Measurements from ENCODE around the gene TRIO. TPM values are rescaled to one million over a fixed set of nuclear protein-coding genes. Genes with fewer than 3 reads are reported as not detected.
A peak's percentile ranks its signal among the peaks of the same experiment; 100 is the strongest.

The TRIO gene
- total RNA-seq, 2 experiments from 2014 or later: 3.5 to 6.6 TPM

- Mint-ChIP-seq H3K27ac (peak overlapping the region; percentile 87), H3K4me3 (peak overlapping the region; percentile 49), H3K9me3 (ENCODE audit: insufficient read depth) (no peaks in the 10 kb centered on the region), H3K36me3 (ENCODE audit: low read depth) (no peaks in the 10 kb centered on the region), H3K4me1 (ENCODE audit: low read depth) (peaks cover 66% of the 10 kb centered on the region), H3K27me3 (ENCODE audit: low read depth) (peaks cover 1% of the 10 kb centered on the region)
- no peak for DNase-seq
- ATAC-seq: no peak
- ChIA-PET CTCF (interaction anchor here (1.2 to 13.4 kb wide), 12 partner anchors 15 to 636 kb away, joined by 4 to 304 read pairs (median 14); no protein-coding TSS in a partner anchor), POLR2A (interaction anchor here (0.6 to 3.1 kb wide), 11 partner anchors 16 to 289 kb away, joined by 3 to 15 read pairs (median 4); partner anchors contain the start of gene OTULINL)
These were observed 223.6 kb downstream of the TRIO start for GRCh38 chr5:14366763-14367162.

- no peak for DNase-seq
- Mint-ChIP-seq H3K4me3 (no peak overlapping the region), H3K36me3 (ENCODE audit: low read depth) (no peaks in the 10 kb centered on the region), H3K4me1 (ENCODE audit: low read depth) (peaks cover 66% of the 10 kb centered on the region), H3K27ac (peak overlapping the region; percentile 87), H3K27me3 (ENCODE audit: low read depth) (peaks cover 1% of the 10 kb centered on the region), H3K9me3 (ENCODE audit: insufficient read depth) (no peaks in the 10 kb centered on the region)
- CTCF ChIA-PET: interaction anchor here (1.1 to 13.4 kb wide), 7 partner anchors 16 to 288 kb away, joined by 4 to 304 read pairs (median 29); no protein-coding TSS in a partner anchor
- no peak for ATAC-seq
- POLR2A ChIA-PET: interaction anchor here (0.5 to 3.1 kb wide), 5 partner anchors 33 to 281 kb away, joined by 3 to 15 read pairs (median 7); no protein-coding TSS in a partner anchor
These were observed 224.2 kb downstream of the TRIO start for GRCh38 chr5:14367364-14367763.

DNA sequence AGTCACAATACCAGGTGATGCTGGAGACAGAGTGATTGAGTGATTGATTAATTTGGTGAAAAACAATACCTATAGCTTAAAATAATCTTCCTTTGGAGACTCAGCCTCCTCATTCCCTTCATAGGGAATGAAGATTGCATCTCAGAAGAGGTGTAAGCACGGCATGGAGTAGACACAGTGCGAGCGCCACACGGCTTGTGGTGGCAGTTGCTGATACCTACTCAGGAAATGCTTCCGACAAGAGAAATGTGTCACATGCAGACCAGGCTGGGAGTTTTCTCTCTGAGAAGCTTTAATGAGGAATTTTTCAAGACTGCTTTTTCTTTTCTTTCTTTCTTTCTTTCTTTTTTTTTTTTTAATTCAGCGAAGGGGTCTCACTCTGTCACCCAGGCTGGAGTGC is 226.6 kb downstream of the TRIO start:
- no peak for ATAC-seq
- CTCF ChIA-PET: interaction anchor here (1.0 to 13.4 kb wide), 5 partner anchors 17 to 313 kb away, joined by 3 to 304 read pairs (median 6); no protein-coding TSS in a partner anchor
- no peaks in the 10 kb centered on the region for H3K9me3 Mint-ChIP-seq (ENCODE audit: insufficient read depth)
- peaks cover 60% of the 10 kb centered on the region for H3K4me1 Mint-ChIP-seq (ENCODE audit: low read depth)
- no peaks in the 10 kb centered on the region for H3K36me3 Mint-ChIP-seq (ENCODE audit: low read depth)
- H3K27me3 Mint-ChIP-seq (ENCODE audit: low read depth): no peaks in the 10 kb centered on the region
- DNase-seq: no peak
- POLR2A ChIA-PET: interaction anchor here (0.7 kb wide), 1 partner anchor 87 kb away, joined by 3 read pairs; no protein-coding TSS in a partner anchor
- no peak overlapping the region for H3K4me3 Mint-ChIP-seq
- no peak overlapping the region for H3K27ac Mint-ChIP-seq

- Mint-ChIP-seq H3K27me3 (ENCODE audit: low read depth) (no peaks in the 10 kb centered on the region), H3K27ac (no peak overlapping the region), H3K36me3 (ENCODE audit: low read depth) (no peaks in the 10 kb centered on the region), H3K4me1 (ENCODE audit: low read depth) (peaks cover 56% of the 10 kb centered on the region), H3K4me3 (no peak overlapping the region), H3K9me3 (ENCODE audit: insufficient read depth) (no peaks in the 10 kb centered on the region)
- DNase-seq (no peak), ATAC-seq (no peak)
- ChIA-PET CTCF (interaction anchor here (0.7 to 13.4 kb wide), 5 partner anchors 16 to 278 kb away, joined by 3 to 304 read pairs (median 6); no protein-coding TSS in a partner anchor), POLR2A (no interaction called here)
These were observed 227.2 kb downstream of the TRIO start for GRCh38 chr5:14370386-14370785.

DNA sequence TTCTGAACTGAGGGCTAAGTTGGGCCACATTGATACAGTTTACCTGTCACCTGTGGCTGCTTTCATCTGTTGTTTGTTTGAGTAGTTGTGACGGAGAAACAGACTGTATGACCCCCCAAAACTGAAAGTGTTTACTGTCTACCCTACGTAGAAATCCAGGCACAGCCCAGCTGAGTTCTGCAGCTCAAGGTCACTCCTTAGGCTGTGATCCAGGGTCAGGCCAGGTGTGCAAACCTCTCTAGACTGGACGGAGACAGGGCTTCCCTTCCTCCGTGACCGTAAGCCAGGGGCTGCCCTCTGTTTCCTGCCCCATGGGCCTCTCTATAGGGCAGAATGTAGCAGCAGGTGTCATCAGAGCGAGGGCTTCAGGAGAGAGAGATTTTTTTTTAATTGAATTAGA is 230.5 kb downstream of the TRIO start:
- ATAC-seq (no peak), DNase-seq (no peak)
- H3K4me1 Mint-ChIP-seq (ENCODE audit: low read depth): peaks cover 25% of the 10 kb centered on the region
- H3K4me3 Mint-ChIP-seq: no peak overlapping the region
- no peaks in the 10 kb centered on the region for H3K9me3 Mint-ChIP-seq (ENCODE audit: insufficient read depth)
- CTCF ChIA-PET: interaction anchor here (3.9 kb wide), 1 partner anchor 275 kb away, joined by 20 read pairs; no protein-coding TSS in a partner anchor
- H3K27ac Mint-ChIP-seq: no peak overlapping the region
- no peaks in the 10 kb centered on the region for H3K36me3 Mint-ChIP-seq (ENCODE audit: low read depth)
- peaks cover 3% of the 10 kb centered on the region for H3K27me3 Mint-ChIP-seq (ENCODE audit: low read depth)
- POLR2A ChIA-PET: no interaction called here

GRCh38 chr5:14374100-14374499 is 231.0 kb downstream of the TRIO start:
- POLR2A ChIA-PET: no interaction called here

DNA sequence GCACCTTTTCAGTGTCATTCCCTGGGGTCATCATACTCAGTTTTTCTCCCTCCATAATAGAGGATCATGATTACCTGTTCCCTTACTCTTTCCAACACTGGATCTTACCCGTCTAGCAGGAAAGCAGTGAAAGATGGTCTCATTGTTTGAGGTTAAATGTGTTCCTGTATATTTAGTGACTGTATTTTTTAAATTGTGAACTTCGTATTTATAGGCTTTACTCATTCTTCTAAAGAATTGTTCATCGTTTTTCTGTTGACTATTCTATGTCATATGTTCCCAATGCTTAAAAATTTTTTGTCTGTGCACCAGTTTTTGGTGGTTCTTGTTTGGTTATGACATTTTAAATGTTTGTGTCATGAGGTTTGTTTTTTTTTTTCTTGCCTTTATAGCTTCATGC is 233.6 kb downstream of the TRIO start:
- no peaks in the 10 kb centered on the region for H3K36me3 Mint-ChIP-seq (ENCODE audit: low read depth)
- POLR2A ChIA-PET: interaction anchor here (0.5 kb wide), 1 partner anchor 15 kb away, joined by 3 read pairs; no protein-coding TSS in a partner anchor

More at GRCh38 chr5:14374100-14374499, 231.0 kb downstream of the TRIO start:
- CTCF ChIA-PET: interaction anchor here (3.9 kb wide), 1 partner anchor 274 kb away, joined by 20 read pairs; no protein-coding TSS in a partner anchor
- Mint-ChIP-seq H3K27ac (no peak overlapping the region), H3K27me3 (ENCODE audit: low read depth) (peaks cover 3% of the 10 kb centered on the region), H3K36me3 (ENCODE audit: low read depth) (no peaks in the 10 kb centered on the region), H3K4me3 (no peak overlapping the region), H3K4me1 (ENCODE audit: low read depth) (peaks cover 21% of the 10 kb centered on the region), H3K9me3 (ENCODE audit: insufficient read depth) (no peaks in the 10 kb centered on the region)
- DNase-seq (no peak), ATAC-seq (no peak)

DNA sequence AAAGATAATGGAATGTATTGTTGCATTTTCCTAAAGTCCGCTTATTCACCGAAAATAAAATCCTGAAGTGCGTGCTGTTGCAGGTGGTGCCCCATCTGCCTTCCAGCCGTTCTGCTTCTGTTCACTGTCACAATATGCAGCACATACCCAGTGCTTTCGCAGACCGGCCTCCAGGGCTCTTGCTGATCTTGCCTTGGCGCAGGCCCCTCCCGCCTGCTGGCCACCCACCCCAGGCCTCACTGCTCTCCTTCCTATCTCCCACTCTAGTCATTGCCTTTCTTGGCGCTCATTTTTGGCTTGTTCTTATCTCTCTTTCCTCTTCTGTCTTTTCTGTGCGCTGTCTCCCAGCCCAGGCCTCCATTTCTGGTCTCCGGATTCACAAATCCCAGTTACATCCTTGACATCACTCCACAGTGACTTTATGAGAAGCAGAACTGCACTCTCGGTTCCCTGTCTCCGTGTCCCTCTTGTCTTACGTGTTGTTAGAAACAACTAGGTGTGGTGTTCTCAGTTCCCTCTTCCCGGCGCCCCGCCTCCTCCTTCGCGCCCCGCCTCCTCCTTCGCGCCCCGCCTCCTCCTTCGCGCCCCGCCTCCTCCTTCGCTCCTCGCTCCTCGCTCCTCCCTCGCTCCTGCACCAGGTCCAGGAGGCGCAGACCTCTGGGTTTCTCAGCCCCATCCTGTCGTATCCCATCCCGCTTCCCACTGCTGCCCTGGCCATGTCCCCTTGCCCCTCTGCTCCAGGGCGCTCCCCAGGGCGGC is 236.8 kb downstream of the TRIO start:
- H3K4me1 Mint-ChIP-seq (ENCODE audit: low read depth): peaks cover 6% of the 10 kb centered on the region
- H3K9me3 Mint-ChIP-seq (ENCODE audit: insufficient read depth): no peaks in the 10 kb centered on the region
- peaks cover 3% of the 10 kb centered on the region for H3K27me3 Mint-ChIP-seq (ENCODE audit: low read depth)
- H3K36me3 Mint-ChIP-seq (ENCODE audit: low read depth): no peaks in the 10 kb centered on the region
- no peak overlapping the region for H3K27ac Mint-ChIP-seq
- CTCF ChIA-PET: no interaction called here
- POLR2A ChIA-PET: no interaction called here
- no peak for DNase-seq
- H3K4me3 Mint-ChIP-seq: no peak overlapping the region
- ATAC-seq: no peak

More for the DNA sequence above, 233.6 kb downstream of the TRIO start:
- CTCF ChIA-PET: no interaction called here
- Mint-ChIP-seq H3K27ac (no peak overlapping the region), H3K4me1 (ENCODE audit: low read depth) (peaks cover 5% of the 10 kb centered on the region), H3K27me3 (ENCODE audit: low read depth) (peaks cover 3% of the 10 kb centered on the region), H3K9me3 (ENCODE audit: insufficient read depth) (no peaks in the 10 kb centered on the region), H3K4me3 (no peak overlapping the region)
- DNase-seq (no peak), ATAC-seq (no peak)

DNA sequence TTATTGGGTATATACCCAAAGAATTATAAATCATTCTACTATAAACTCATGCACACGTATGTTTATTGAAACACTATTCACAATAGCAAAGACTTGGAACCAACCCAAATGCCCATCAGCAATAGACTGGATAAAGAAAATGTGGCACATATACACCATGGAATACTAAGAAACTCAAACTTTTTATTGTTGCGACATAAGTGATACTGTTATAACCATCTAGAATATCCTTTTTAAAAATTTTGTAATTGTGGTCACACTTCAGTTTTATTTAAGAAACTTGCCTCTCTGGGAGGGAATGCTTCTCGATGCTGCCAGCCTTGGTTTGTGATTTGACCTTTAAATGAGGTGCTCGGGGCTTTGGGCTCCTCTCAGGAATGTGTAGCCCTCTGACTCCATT is 237.6 kb downstream of the TRIO start:
- Mint-ChIP-seq H3K27ac (no peak overlapping the region), H3K4me3 (no peak overlapping the region), H3K36me3 (ENCODE audit: low read depth) (no peaks in the 10 kb centered on the region), H3K9me3 (ENCODE audit: insufficient read depth) (no peaks in the 10 kb centered on the region), H3K4me1 (ENCODE audit: low read depth) (peaks cover 10% of the 10 kb centered on the region), H3K27me3 (ENCODE audit: low read depth) (peaks cover 3% of the 10 kb centered on the region)
- ChIA-PET CTCF (no interaction called here), POLR2A (no interaction called here)
- no peak for DNase-seq
- ATAC-seq: no peak

DNA sequence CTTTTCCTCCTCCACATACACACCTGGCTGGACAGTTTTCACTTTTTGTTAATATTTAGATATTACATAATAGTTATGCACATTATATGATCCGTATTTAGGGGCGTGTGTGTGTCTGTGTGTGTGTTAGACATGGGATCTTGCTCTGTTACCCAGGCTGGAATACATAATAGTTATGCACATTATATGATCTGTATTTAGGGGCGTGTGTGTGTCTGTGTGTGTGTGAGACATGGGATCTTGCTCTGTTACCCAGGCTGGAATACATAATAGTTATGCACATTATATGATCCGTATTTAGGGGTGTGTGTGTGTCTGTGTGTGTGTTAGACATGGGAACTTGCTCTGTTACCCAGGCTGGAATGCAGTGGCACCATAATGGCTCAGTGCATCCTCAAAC is 239.5 kb downstream of the TRIO start:
- H3K9me3 Mint-ChIP-seq (ENCODE audit: insufficient read depth): no peaks in the 10 kb centered on the region
- CTCF ChIA-PET: interaction anchor here (0.9 to 9.0 kb wide), 4 partner anchors 15 to 266 kb away, joined by 3 to 45 read pairs (median 4); no protein-coding TSS in a partner anchor
- POLR2A ChIA-PET: interaction anchor here (1.1 kb wide), 1 partner anchor 16 kb away, joined by 3 read pairs; no protein-coding TSS in a partner anchor
- H3K27me3 Mint-ChIP-seq (ENCODE audit: low read depth): peaks cover 3% of the 10 kb centered on the region
- no peak overlapping the region for H3K4me3 Mint-ChIP-seq
- no peak overlapping the region for H3K27ac Mint-ChIP-seq
- ATAC-seq (no peak), DNase-seq (no peak)
- peaks cover 14% of the 10 kb centered on the region for H3K4me1 Mint-ChIP-seq (ENCODE audit: low read depth)
- no peaks in the 10 kb centered on the region for H3K36me3 Mint-ChIP-seq (ENCODE audit: low read depth)

- peaks cover 14% of the 10 kb centered on the region for H3K4me1 Mint-ChIP-seq (ENCODE audit: low read depth)
- peaks cover 5% of the 10 kb centered on the region for H3K27me3 Mint-ChIP-seq (ENCODE audit: low read depth)
- ChIA-PET CTCF (interaction anchor here (1.3 to 9.0 kb wide), 6 partner anchors 16 to 265 kb away, joined by 3 to 45 read pairs (median 4); no protein-coding TSS in a partner anchor), POLR2A (interaction anchor here (0.7 kb wide), 1 partner anchor 290 kb away, joined by 3 read pairs; no protein-coding TSS in a partner anchor)
- DNase-seq: no peak
- H3K9me3 Mint-ChIP-seq (ENCODE audit: insufficient read depth): no peaks in the 10 kb centered on the region
- no peaks in the 10 kb centered on the region for H3K36me3 Mint-ChIP-seq (ENCODE audit: low read depth)
- ATAC-seq: no peak
- no peak overlapping the region for H3K27ac Mint-ChIP-seq
- H3K4me3 Mint-ChIP-seq: no peak overlapping the region
These were observed 240.8 kb downstream of the TRIO start for GRCh38 chr5:14383923-14384322.

DNA sequence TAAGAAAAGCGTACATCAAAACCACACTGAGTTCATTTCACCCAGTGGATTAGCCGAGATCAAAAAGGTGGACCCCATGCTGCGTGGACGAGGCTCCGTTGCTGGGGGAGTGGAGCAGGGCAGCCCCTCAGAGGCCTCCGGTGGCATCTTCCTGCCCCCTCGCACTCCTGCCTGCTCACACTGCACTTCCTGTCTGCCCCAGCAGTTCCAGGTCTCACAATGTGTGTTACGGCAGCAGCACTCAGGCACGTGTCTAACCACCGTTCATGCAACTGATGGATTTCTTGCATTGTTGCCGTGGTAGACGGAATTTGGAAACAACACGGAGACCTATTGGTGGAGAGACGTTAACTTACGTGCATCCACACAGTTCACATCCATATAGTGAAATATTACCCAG is 241.9 kb downstream of the TRIO start:
- Mint-ChIP-seq H3K27me3 (ENCODE audit: low read depth) (peaks cover 5% of the 10 kb centered on the region), H3K4me1 (ENCODE audit: low read depth) (peaks cover 14% of the 10 kb centered on the region), H3K27ac (peak overlapping the region; percentile 32), H3K36me3 (ENCODE audit: low read depth) (no peaks in the 10 kb centered on the region), H3K9me3 (ENCODE audit: insufficient read depth) (no peaks in the 10 kb centered on the region), H3K4me3 (no peak overlapping the region)
- CTCF ChIA-PET: interaction anchor here (2.1 to 9.0 kb wide), 2 partner anchors 15 to 264 kb away, joined by 4 to 45 read pairs; no protein-coding TSS in a partner anchor
- peak; percentile 76 for ATAC-seq
- POLR2A ChIA-PET: interaction anchor here (0.6 kb wide), 1 partner anchor 275 kb away, joined by 3 read pairs; no protein-coding TSS in a partner anchor
- DNase-seq: peak; percentile 41
